ENCODE data around the gene UIMC1.

GRCh38 chr5:177027665-177028064, 21.1 kb upstream of the UIMC1 start:
- no peak for TF ChIP-seq CTCF (IDR thresholded peaks at IDR 0.05; ENCODE audit: insufficient read depth, low read depth, low read length)
- TF ChIP-seq EZH2 (IDR thresholded peaks at IDR 0.05; ENCODE audit: insufficient read depth, low read length), result no peak
